ENCODE data around the gene KIAA1217. TPM values are rescaled to one million over a fixed set of nuclear protein-coding genes. Genes with fewer than 3 reads are reported as not detected.

KIAA1217 gene, protein sequence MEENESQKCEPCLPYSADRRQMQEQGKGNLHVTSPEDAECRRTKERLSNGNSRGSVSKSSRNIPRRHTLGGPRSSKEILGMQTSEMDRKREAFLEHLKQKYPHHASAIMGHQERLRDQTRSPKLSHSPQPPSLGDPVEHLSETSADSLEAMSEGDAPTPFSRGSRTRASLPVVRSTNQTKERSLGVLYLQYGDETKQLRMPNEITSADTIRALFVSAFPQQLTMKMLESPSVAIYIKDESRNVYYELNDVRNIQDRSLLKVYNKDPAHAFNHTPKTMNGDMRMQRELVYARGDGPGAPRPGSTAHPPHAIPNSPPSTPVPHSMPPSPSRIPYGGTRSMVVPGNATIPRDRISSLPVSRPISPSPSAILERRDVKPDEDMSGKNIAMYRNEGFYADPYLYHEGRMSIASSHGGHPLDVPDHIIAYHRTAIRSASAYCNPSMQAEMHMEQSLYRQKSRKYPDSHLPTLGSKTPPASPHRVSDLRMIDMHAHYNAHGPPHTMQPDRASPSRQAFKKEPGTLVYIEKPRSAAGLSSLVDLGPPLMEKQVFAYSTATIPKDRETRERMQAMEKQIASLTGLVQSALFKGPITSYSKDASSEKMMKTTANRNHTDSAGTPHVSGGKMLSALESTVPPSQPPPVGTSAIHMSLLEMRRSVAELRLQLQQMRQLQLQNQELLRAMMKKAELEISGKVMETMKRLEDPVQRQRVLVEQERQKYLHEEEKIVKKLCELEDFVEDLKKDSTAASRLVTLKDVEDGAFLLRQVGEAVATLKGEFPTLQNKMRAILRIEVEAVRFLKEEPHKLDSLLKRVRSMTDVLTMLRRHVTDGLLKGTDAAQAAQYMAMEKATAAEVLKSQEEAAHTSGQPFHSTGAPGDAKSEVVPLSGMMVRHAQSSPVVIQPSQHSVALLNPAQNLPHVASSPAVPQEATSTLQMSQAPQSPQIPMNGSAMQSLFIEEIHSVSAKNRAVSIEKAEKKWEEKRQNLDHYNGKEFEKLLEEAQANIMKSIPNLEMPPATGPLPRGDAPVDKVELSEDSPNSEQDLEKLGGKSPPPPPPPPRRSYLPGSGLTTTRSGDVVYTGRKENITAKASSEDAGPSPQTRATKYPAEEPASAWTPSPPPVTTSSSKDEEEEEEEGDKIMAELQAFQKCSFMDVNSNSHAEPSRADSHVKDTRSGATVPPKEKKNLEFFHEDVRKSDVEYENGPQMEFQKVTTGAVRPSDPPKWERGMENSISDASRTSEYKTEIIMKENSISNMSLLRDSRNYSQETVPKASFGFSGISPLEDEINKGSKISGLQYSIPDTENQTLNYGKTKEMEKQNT (N-terminal part only)
- 1 to 10 TPM in 1 of 5 experiments, under 1 TPM in 1, not detected in 3; 0.15 to 2.1 TPM for total RNA-seq
- under 1 TPM in 1 of 2 donors, not detected in 1; 0.03 TPM for polyA plus RNA-seq
- not detected for total RNA-seq

GRCh38 chr10:24208661-24209431 is at the start of gene KIAA1217:
TSS of gene KIAA1217 (plus strand) at chr10:24209138. CDS start at chr10:24209194, 56 bp downstream.
- Mint-ChIP-seq H3K27me3 (peaks cover 40 to 56% (median 49%) of the 10 kb centered on the region in 5 donors), H3K9me3 (peaks cover 0 to 4% (median 0%) of the 10 kb centered on the region in 11 donors), H3K36me3 (peaks cover 0 to 3% (median 0%) of the 10 kb centered on the region in 5 donors), H3K27ac (peak within 1 kb of the TSS in 2 of 9 donors; percentile 29 to 71), H3K4me1 (peaks cover 8 to 23% (median 17%) of the 10 kb centered on the region in 7 donors), H3K4me3 (peak within 1 kb of the TSS; percentile 23 to 81 (median 68))
- ChIA-PET POLR2A (no interaction called here), CTCF (interaction anchor here (0.6 kb wide), 1 partner anchor 692 kb away, joined by 4 read pairs; no protein-coding TSS in a partner anchor)
- Histone ChIP-seq H3K9me3 (ENCODE audit: control insufficient read depth in 2 of 3, low read length in 3 of 3) (no peaks in the 10 kb centered on the region), H3K36me3 (ENCODE audit: control insufficient read depth in 2 of 3, insufficient read depth in 3 of 3, low read length in 3 of 3) (no peaks in the 10 kb centered on the region), H3K27ac (ENCODE audit: low read depth, low read length) (no peak within 1 kb of the TSS), H3K4me1 (ENCODE audit: control insufficient read depth in 2 of 2, insufficient read depth in 2 of 2, low read length in 2 of 2) (no peaks in the 10 kb centered on the region), H3K4me3 (ENCODE audit: low read length) (no peak within 1 kb of the TSS), H3K27me3 (ENCODE audit: control insufficient read depth in 2 of 2, insufficient read depth in 2 of 2, low read length in 2 of 2) (no peaks in the 10 kb centered on the region)
- ATAC-seq (no peak), DNase-seq (peak in 1 of 9 donors; percentile 32)
- intact Hi-C loops (cut with micrococcal nuclease) = no loop called here

DNA sequence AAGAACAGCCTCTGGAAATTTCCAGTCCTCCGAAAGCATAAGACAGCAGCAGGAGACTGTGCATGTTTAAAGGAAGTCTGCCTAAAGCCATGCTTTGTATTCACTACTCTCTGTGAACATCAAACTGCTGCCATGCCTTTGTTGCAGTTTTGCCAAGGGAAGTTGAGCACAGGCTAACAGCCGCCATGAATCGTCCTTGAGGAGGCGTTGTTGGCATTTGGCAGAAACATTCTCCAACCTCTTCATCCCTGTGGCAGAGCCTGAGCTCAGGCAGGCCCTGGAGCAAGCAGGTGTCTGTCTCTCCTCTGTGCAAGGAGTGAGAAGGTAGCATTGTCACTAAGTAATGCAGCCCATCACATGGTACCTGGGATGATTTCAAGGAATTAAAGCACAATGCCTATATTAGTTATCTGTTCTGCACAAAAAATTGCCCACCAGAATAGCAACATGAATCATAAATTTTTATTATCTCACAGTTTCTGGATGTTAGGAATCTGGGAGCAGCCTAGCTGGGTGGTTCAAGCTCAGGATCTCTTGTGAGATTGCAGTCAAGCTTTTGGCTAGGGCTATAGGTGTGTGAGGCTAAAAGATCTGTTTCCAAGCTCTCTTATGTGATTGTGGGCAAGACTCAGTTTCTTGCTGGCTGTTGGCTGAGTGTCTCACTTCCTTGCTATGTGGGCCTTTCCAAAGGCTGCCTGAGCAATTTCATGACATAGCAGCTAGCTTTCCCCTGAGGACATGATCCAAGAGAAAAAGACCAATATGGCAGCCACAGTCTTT is 46.5 kb upstream of the KIAA1217 start:
- CTCF ChIA-PET = no interaction called here
- Histone ChIP-seq H3K9me3 (ENCODE audit: control insufficient read depth in 2 of 3, low read length in 3 of 3) (peaks cover 0 to 1% (median 0%) of the 10 kb centered on the region in 3 experiments), H3K27ac (ENCODE audit: low read depth, low read length) (no peak overlapping the region), H3K4me3 (ENCODE audit: low read length) (no peak overlapping the region), H3K27me3 (ENCODE audit: control insufficient read depth in 2 of 2, insufficient read depth in 2 of 2, low read length in 2 of 2) (peaks cover 0 to 3% of the 10 kb centered on the region in 2 donors), H3K4me1 (ENCODE audit: control insufficient read depth in 2 of 2, insufficient read depth in 2 of 2, low read length in 2 of 2) (no peaks in the 10 kb centered on the region), H3K36me3 (ENCODE audit: control insufficient read depth in 2 of 3, insufficient read depth in 3 of 3, low read length in 3 of 3) (no peaks in the 10 kb centered on the region)
- DNase-seq (no peak), ATAC-seq (no peak)
- Mint-ChIP-seq H3K36me3 (peaks cover 0 to 5% (median 0%) of the 10 kb centered on the region in 5 donors), H3K27ac (no peak overlapping the region), H3K27me3 (peaks cover 0 to 11% (median 0%) of the 10 kb centered on the region in 5 donors), H3K4me1 (no peaks in the 10 kb centered on the region), H3K4me3 (no peak overlapping the region), H3K9me3 (peaks cover 4 to 13% (median 7%) of the 10 kb centered on the region in 11 donors)
- POLR2A ChIA-PET = no interaction called here
- intact Hi-C loops (cut with micrococcal nuclease) = no loop called here

GRCh38 chr10:24163485-24163884 is 45.5 kb upstream of the KIAA1217 start:
- peaks cover 0 to 11% (median 0%) of the 10 kb centered on the region in 5 donors for H3K27me3 Mint-ChIP-seq
- Histone ChIP-seq H3K4me1 (ENCODE audit: control insufficient read depth in 2 of 2, insufficient read depth in 2 of 2, low read length in 2 of 2) (no peaks in the 10 kb centered on the region), H3K4me3 (ENCODE audit: low read length) (no peak overlapping the region), H3K9me3 (ENCODE audit: control insufficient read depth in 2 of 3, low read length in 3 of 3) (no peaks in the 10 kb centered on the region), H3K27ac (ENCODE audit: low read depth, low read length) (no peak overlapping the region), H3K36me3 (ENCODE audit: control insufficient read depth in 2 of 3, insufficient read depth in 3 of 3, low read length in 3 of 3) (no peaks in the 10 kb centered on the region), H3K27me3 (ENCODE audit: control insufficient read depth in 2 of 2, insufficient read depth in 2 of 2, low read length in 2 of 2) (peaks cover 0 to under 1% of the 10 kb centered on the region in 2 donors)
- ChIA-PET CTCF (no interaction called here), POLR2A (no interaction called here)
- no peaks in the 10 kb centered on the region for H3K4me1 Mint-ChIP-seq
- H3K36me3 Mint-ChIP-seq = peaks cover 0 to 5% (median 0%) of the 10 kb centered on the region in 5 donors
- ATAC-seq (no peak), DNase-seq (no peak)
- intact Hi-C loops (cut with micrococcal nuclease) = no loop called here
- peaks cover 0 to 13% (median 3%) of the 10 kb centered on the region in 11 donors for H3K9me3 Mint-ChIP-seq
- no peak overlapping the region for H3K4me3 Mint-ChIP-seq
- H3K27ac Mint-ChIP-seq = no peak overlapping the region

DNA sequence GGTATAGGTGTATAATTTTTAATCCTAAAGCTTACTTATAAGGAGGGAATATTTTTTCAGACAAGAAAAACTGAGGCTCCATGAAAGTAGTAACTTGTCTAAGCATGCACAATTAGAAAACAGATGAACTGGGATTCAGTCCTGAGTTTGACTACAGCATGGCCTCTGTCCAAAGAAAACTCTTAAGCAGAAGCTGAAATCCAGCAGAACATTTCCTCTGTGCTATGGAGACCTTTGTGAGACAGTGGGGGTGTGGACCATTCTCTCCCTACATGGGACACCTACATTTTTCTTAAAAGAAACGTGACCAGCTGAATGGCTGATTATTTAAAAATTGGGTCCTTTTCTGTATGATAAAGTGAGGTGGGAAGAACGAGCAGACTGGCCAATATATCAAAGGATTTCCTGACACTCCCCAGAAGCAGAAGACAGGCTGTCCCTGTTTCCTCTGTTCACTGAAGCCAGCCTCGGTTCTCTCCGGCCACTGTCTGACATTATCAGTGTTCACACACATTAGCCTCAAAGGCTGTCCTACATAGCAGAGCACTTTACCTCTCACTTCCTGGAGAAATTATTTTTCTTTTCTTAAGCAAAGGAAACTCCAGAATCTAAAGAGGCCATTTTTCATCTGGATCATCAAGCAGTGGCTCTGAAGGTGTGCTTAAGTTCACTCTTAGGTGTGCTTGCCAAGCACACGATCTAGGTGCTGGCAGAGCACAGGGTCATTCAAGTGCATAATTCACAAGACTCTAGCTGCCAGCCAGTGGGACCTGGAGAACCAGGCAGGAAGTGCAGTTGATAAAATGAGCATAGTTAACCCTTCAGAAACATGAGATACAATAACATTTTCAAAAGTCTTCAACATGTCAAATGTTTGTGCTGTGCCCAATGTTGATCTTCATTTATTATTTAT is 40.4 kb upstream of the KIAA1217 start:
- H3K36me3 Mint-ChIP-seq = peaks cover 0 to 5% (median 0%) of the 10 kb centered on the region in 5 donors
- no peaks in the 10 kb centered on the region for H3K4me1 Mint-ChIP-seq
- DNase-seq (no peak), ATAC-seq (no peak)
- H3K4me1 ChIP-seq (ENCODE audit: control insufficient read depth in 2 of 2, insufficient read depth in 2 of 2, low read length in 2 of 2) = no peaks in the 10 kb centered on the region
- intact Hi-C loops (cut with micrococcal nuclease) = no loop called here
- H3K9me3 ChIP-seq (ENCODE audit: control insufficient read depth in 2 of 3, low read length in 3 of 3) = no peaks in the 10 kb centered on the region
- H3K27ac ChIP-seq (ENCODE audit: low read depth, low read length) = no peak overlapping the region
- POLR2A ChIA-PET = no interaction called here
- H3K9me3 Mint-ChIP-seq = peaks cover 0 to 10% (median 0%) of the 10 kb centered on the region in 11 donors
- no peaks in the 10 kb centered on the region for H3K36me3 ChIP-seq (ENCODE audit: control insufficient read depth in 2 of 3, insufficient read depth in 3 of 3, low read length in 3 of 3)
- no peak overlapping the region for H3K4me3 Mint-ChIP-seq
- H3K27ac Mint-ChIP-seq = no peak overlapping the region
- H3K27me3 Mint-ChIP-seq = peaks cover 0 to 6% (median 0%) of the 10 kb centered on the region in 5 donors
- no peak overlapping the region for H3K4me3 ChIP-seq (ENCODE audit: low read length)
- no peaks in the 10 kb centered on the region for H3K27me3 ChIP-seq (ENCODE audit: control insufficient read depth in 2 of 2, insufficient read depth in 2 of 2, low read length in 2 of 2)
- CTCF ChIA-PET = no interaction called here

GRCh38 chr10:24170199-24170598 is 38.7 kb upstream of the KIAA1217 start:
- Histone ChIP-seq H3K4me3 (ENCODE audit: low read length) (no peak overlapping the region), H3K27ac (ENCODE audit: low read depth, low read length) (no peak overlapping the region), H3K27me3 (ENCODE audit: control insufficient read depth in 2 of 2, insufficient read depth in 2 of 2, low read length in 2 of 2) (no peaks in the 10 kb centered on the region), H3K36me3 (ENCODE audit: control insufficient read depth in 2 of 3, insufficient read depth in 3 of 3, low read length in 3 of 3) (no peaks in the 10 kb centered on the region), H3K9me3 (ENCODE audit: control insufficient read depth in 2 of 3, low read length in 3 of 3) (no peaks in the 10 kb centered on the region), H3K4me1 (ENCODE audit: control insufficient read depth in 2 of 2, insufficient read depth in 2 of 2, low read length in 2 of 2) (no peaks in the 10 kb centered on the region)
- H3K27me3 Mint-ChIP-seq = no peaks in the 10 kb centered on the region
- ATAC-seq = no peak
- DNase-seq = no peak
- intact Hi-C loops (cut with micrococcal nuclease) = no loop called here
- no peak overlapping the region for H3K27ac Mint-ChIP-seq
- no peaks in the 10 kb centered on the region for H3K4me1 Mint-ChIP-seq
- CTCF ChIA-PET = no interaction called here
- POLR2A ChIA-PET = no interaction called here
- peaks cover 0 to 9% (median 0%) of the 10 kb centered on the region in 11 donors for H3K9me3 Mint-ChIP-seq
- no peak overlapping the region for H3K4me3 Mint-ChIP-seq
- H3K36me3 Mint-ChIP-seq = no peaks in the 10 kb centered on the region
